ENCODE measurements around the gene AKNA. TPM values are rescaled to one million over a fixed set of nuclear protein-coding genes. Genes with fewer than 3 reads are reported as not detected.

The AKNA gene
- total RNA-seq, 1 experiment from 2014 or later: 20.6 TPM

DNA sequence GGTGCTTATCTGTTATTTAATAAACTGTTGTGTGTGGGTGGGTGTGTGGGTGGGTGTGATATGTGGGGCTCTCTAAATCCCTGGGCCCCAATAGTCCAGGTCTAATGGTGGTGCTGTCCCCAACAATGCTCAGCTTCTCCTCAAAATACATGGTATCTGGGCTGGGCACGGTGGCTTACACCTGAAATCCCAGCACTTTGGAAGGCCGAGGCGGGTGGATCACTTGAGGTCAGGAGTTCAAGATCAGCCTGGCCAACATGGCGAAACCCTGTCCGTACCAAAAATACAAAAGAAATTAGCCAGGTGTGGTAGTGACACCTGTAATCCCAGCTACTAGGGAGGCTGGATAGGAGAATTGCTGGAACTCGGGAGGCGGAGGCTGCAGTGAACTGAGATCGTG, 69.4 kb downstream of the AKNA start:
- no peaks in the 10 kb centered on the region for H3K9me3 ChIP-seq (ENCODE audit: control insufficient read depth in 1 of 2, insufficient read depth in 1 of 2, low read depth in 1 of 2, low read length in 2 of 2)
- H3K27me3 ChIP-seq (ENCODE audit: insufficient read depth, low read length): no peaks in the 10 kb centered on the region
- DNase-seq (ENCODE audit: low read depth, low spot score) (no peak), ATAC-seq (no peak)
- H3K9ac ChIP-seq (ENCODE audit: low read length): no peak overlapping the region
- intact Hi-C loops (cut with micrococcal nuclease): no loop called here
- H3K9me2 ChIP-seq (ENCODE audit: insufficient read depth): no peaks in the 10 kb centered on the region
- TF ChIP-seq EZH2phosphoT487 (IDR thresholded peaks at IDR 0.05; ENCODE audit: borderline replicate concordance): no peak
- no peak for TF ChIP-seq EZH2 (IDR thresholded peaks at IDR 0.05)
- no peak for TF ChIP-seq CEBPB (IDR thresholded peaks at IDR 0.05; ENCODE audit: low read depth)
- no peak for TF ChIP-seq EGR1 (IDR thresholded peaks at IDR 0.05; ENCODE audit: low read depth)
- TF ChIP-seq ZFX (IDR thresholded peaks at IDR 0.05): no peak
- TF ChIP-seq, protein P1, sequence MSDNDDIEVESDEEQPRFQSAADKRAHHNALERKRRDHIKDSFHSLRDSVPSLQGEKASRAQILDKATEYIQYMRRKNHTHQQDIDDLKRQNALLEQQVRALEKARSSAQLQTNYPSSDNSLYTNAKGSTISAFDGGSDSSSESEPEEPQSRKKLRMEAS (IDR thresholded peaks at IDR 0.05): no peak
- TF ChIP-seq, protein P2, sequence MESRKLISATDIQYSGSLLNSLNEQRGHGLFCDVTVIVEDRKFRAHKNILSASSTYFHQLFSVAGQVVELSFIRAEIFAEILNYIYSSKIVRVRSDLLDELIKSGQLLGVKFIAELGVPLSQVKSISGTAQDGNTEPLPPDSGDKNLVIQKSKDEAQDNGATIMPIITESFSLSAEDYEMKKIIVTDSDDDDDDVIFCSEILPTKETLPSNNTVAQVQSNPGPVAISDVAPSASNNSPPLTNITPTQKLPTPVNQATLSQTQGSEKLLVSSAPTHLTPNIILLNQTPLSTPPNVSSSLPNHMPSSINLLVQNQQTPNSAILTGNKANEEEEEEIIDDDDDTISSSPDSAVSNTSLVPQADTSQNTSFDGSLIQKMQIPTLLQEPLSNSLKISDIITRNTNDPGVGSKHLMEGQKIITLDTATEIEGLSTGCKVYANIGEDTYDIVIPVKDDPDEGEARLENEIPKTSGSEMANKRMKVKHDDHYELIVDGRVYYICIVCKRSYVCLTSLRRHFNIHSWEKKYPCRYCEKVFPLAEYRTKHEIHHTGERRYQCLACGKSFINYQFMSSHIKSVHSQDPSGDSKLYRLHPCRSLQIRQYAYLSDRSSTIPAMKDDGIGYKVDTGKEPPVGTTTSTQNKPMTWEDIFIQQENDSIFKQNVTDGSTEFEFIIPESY (IDR thresholded peaks at IDR 0.05; ENCODE audit: extremely low read depth, insufficient replicate concordance, low read length): no peak
- no peak for TF ChIP-seq CBX3 (IDR thresholded peaks at IDR 0.05; ENCODE audit: low read depth)
- TF ChIP-seq RAD21 (IDR thresholded peaks at IDR 0.05; ENCODE audit: low read depth): no peak
- TF ChIP-seq FOSL1 (IDR thresholded peaks at IDR 0.05; ENCODE audit: low read depth): no peak
- TF ChIP-seq ELF1 (IDR thresholded peaks at IDR 0.05; ENCODE audit: borderline replicate concordance, low read depth): no peak
- TF ChIP-seq, protein P3, sequence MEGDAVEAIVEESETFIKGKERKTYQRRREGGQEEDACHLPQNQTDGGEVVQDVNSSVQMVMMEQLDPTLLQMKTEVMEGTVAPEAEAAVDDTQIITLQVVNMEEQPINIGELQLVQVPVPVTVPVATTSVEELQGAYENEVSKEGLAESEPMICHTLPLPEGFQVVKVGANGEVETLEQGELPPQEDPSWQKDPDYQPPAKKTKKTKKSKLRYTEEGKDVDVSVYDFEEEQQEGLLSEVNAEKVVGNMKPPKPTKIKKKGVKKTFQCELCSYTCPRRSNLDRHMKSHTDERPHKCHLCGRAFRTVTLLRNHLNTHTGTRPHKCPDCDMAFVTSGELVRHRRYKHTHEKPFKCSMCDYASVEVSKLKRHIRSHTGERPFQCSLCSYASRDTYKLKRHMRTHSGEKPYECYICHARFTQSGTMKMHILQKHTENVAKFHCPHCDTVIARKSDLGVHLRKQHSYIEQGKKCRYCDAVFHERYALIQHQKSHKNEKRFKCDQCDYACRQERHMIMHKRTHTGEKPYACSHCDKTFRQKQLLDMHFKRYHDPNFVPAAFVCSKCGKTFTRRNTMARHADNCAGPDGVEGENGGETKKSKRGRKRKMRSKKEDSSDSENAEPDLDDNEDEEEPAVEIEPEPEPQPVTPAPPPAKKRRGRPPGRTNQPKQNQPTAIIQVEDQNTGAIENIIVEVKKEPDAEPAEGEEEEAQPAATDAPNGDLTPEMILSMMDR (IDR thresholded peaks at IDR 0.05 in 2 of 3, conservative IDR thresholded peaks at IDR 0.05 in 1 of 3; ENCODE audit: borderline replicate concordance in 1 of 3, insufficient read depth in 1 of 3, low read depth in 2 of 3, low read length in 2 of 3): no peak
- no peak for TF ChIP-seq POLR2AphosphoS5 (IDR thresholded peaks at IDR 0.05; ENCODE audit: low read depth, low read length)
- no peak for TF ChIP-seq POLR2A (IDR thresholded peaks at IDR 0.05; ENCODE audit: borderline replicate concordance, extremely low read depth, insufficient read depth, insufficient read length)
- TF ChIP-seq, protein P4, sequence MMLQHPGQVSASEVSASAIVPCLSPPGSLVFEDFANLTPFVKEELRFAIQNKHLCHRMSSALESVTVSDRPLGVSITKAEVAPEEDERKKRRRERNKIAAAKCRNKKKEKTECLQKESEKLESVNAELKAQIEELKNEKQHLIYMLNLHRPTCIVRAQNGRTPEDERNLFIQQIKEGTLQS (IDR thresholded peaks at IDR 0.05): no peak
- no peak for TF ChIP-seq YY1 (IDR thresholded peaks at IDR 0.05; ENCODE audit: extremely low read depth, insufficient replicate concordance, low read depth, low read length)
- no peak for TF ChIP-seq ZNF274 (IDR thresholded peaks at IDR 0.05; ENCODE audit: low read depth, low read length)
- TF ChIP-seq SIN3A (IDR thresholded peaks at IDR 0.05; ENCODE audit: low read depth): no peak
- no peak for TF ChIP-seq SRF (IDR thresholded peaks at IDR 0.05; ENCODE audit: low read depth)
- H3K4me2 ChIP-seq (ENCODE audit: low read length): no peak overlapping the region
- H3K79me2 ChIP-seq (ENCODE audit: insufficient read depth, low read length): no peaks in the 10 kb centered on the region
- CTCF ChIA-PET: no interaction called here
- no TSS peak for BruUV-seq (replicated peaks)
- H3K4me3 ChIP-seq (replicated peaks in 1 of 2; ENCODE audit: low read depth in 1 of 2, low read length in 2 of 2): no peak overlapping the region
- POLR2A ChIA-PET: no interaction called here
- H3K27ac ChIP-seq (ENCODE audit: low read depth, low read length): no peak overlapping the region
- no peak overlapping the region for H2AFZ ChIP-seq (ENCODE audit: low read depth, low read length, poor library complexity, severe bottlenecking)
- H4K20me1 ChIP-seq (ENCODE audit: insufficient read depth): no peaks in the 10 kb centered on the region
- no peaks in the 10 kb centered on the region for H3K4me1 ChIP-seq (ENCODE audit: control insufficient read depth in 1 of 2, insufficient read depth in 2 of 2, low read length in 2 of 2)
- H3K36me3 ChIP-seq (ENCODE audit: control insufficient read depth in 1 of 2, insufficient read depth in 2 of 2, low read length in 2 of 2): no peaks in the 10 kb centered on the region
- RAD21 ChIA-PET (ENCODE audit: low non-redundant PET in 1 of 2, low total read pairs in 2 of 2, uncharacterized antibody in 2 of 2, unreplicated experiment in 2 of 2): interaction anchor here in 1 of 2 experiments (0.7 kb wide), 1 partner anchor 417 kb away, joined by 3 read pairs; no protein-coding TSS in a partner anchor
